ENCODE measurements around the gene ITPR2.
A peak's percentile ranks its signal among the peaks of the same experiment; 100 is the strongest.
"Not testable (repeated sequence)": the region's sequence is repeated elsewhere in the genome, so short reads cannot be mapped to it uniquely, and the experiment has no call there.

The ITPR2 gene

DNA sequence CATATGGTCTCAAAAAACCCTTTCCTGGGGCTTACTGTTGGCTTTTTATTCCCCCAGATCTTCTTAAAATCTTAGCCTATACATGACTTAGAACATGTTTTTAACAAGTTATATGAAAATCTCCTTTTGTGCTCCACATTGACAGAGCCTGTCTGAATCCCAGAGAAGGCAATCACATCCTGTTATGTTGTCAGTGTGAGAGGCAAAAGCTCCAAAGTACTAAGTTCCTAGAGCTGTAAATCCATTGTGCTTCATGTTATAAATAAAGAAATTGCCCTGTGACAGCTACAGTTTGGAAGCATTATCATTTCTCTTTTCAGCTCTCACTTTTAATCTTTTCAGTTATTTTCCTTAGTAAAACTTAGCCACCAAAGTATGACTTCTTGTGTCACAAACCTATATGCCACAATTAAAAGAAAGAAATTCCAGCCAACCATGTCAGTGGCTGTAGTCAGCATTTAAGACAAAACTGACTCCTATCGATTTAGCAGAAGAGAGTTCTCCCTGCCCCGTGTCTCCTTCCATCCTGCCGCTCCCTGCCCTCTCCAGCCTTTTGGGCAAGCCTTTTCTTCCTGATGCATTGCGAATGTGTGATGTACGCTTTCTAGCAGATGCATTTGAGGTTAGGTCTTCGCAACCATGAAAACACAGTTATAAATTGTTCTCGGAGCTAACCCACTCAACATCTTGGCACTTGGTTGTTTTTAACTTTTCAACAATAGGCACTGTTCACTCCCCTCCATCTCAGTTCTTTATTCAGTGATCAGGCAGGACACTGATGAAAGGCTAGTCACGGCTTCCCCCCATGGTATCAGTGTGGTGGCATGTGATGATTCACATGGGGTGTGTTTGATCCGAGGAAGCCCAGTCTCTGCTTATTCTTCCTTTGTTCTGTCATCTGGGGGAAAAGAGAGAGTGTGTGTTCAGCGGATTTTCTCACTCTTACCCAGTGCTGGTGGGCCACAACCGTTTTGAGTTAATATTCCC, 494.1 kb downstream of the ITPR2 start:
- DNase-seq (ENCODE audit: insufficient read length, low spot score): peak; percentile 44
- no peak for TF ChIP-seq POLR2A (IDR thresholded peaks at IDR 0.05; ENCODE audit: low read depth, low read length)
- FAIRE-seq: peak; percentile 85

DNA sequence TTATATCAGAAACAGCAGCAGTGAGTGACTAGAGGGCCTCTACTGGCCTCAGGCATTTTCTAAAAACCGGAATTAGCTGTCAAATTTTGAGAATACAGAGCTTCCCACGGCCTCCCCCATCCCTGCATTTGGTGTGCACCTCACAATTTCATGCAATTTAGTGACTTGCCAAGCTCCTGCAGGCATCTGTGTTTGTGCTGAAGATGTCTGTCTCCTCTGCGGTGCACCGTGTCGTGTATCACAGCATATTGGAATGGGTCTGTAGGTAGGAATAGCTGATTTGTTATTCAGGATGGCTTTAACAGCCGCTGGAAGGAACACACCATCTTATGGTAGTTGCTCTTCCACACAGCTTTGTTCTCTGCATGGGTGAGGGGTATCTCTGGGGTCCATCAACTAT, 497.3 kb downstream of the ITPR2 start:
- FAIRE-seq (no peak), DNase-seq (ENCODE audit: insufficient read length, low spot score) (no peak)
- no peak for TF ChIP-seq POLR2A (IDR thresholded peaks at IDR 0.05; ENCODE audit: low read depth, low read length)

DNA sequence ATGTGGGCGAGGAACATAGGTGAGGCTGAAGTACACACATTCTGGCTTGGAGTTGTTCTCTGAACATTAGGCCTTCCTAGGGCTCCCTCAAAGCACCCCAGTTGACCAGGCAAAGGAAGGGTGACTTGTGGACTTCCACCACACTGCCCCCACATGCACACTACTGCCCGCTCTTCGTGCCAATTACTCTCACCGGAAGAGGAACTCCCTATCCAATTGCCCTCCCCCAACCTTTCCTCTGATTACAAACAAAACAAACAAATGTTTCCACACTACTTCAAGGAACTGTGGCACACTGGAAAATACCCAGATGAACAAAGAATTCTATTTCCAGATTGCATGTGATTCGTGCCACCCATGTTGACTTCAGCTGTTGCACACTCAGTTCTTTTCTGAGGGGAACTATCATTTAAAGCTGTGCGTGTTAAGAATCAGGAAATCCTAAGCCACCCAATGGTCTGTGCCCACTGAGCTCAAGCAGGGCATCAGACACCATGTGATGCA, 498.3 kb downstream of the ITPR2 start:
- DNase-seq (ENCODE audit: insufficient read length, low spot score): no peak
- no peak for FAIRE-seq
- no peak for TF ChIP-seq POLR2A (IDR thresholded peaks at IDR 0.05; ENCODE audit: low read depth, low read length)

- no peak for DNase-seq (ENCODE audit: insufficient read length, low spot score)
- FAIRE-seq: no peak
- no peak for TF ChIP-seq POLR2A (IDR thresholded peaks at IDR 0.05; ENCODE audit: low read depth, low read length)
Measured at GRCh38 chr12:26331960-26332359, 501.0 kb downstream of the ITPR2 start.

GRCh38 chr12:26331136-26331535, 501.9 kb downstream of the ITPR2 start:
- DNase-seq (ENCODE audit: insufficient read length, low spot score): no peak
- no peak for TF ChIP-seq POLR2A (IDR thresholded peaks at IDR 0.05; ENCODE audit: low read depth, low read length)
- FAIRE-seq: no peak

DNA sequence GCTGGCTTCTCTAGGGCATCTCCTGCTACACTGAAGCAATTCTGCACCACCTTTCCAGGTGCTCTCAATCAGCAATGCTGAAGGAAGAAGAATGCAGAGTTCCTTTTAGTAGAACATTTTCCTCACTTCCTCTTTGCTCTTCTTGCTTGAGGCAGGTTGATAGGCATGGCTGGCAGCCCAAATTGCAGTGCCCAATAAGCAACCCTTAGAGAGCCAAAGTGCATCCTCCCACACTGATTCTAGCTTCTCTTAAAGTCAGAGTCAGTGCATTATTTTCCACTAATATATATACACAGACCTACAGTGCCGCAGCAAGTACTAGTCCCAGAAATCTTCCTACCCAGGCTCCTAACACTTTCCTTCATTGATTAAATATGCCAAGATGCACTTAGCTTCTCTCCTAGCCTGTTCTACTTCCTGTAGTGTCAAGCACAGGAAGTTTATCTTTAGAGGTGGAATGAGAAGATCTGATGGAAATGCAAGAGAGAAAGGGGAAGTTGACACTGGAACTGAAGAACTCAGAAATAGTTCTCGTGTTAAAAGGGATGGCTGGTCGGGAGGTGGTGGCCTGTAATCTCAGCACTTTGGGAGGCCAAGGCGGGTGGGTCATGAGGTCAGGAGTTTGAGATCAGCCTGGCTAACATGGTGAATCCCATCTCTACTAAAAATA, 504.9 kb downstream of the ITPR2 start:
- DNase-seq (ENCODE audit: insufficient read length, low spot score): no peak
- no peak for FAIRE-seq
- TF ChIP-seq POLR2A (IDR thresholded peaks at IDR 0.05; ENCODE audit: low read depth, low read length): no peak

- FAIRE-seq (no peak), DNase-seq (ENCODE audit: insufficient read length, low spot score) (no peak)
- TF ChIP-seq POLR2A (IDR thresholded peaks at IDR 0.05; ENCODE audit: low read depth, low read length): no peak
Measured at GRCh38 chr12:26323673-26324072, 509.3 kb downstream of the ITPR2 start.

DNA sequence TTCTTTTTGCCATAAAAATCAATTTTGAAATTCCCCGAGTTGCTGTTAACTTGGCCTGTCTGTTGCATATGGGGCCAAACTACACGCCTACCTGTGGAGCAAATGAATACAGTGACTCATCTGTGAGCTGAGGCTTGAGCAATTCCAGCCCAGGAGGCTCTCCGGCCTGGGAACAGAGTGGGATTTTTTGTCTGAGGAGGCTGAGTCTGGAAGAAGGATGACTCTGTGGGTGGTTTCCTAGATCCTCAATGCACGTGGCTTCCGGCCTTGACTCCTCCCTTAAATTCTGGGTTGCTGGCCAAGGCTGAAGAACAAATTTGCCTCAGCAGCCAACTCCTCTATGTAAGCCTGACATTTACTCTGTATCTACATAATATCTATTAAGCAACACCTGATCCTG, 513.5 kb downstream of the ITPR2 start:
- DNase-seq (ENCODE audit: insufficient read length, low spot score) (peak; percentile 26), FAIRE-seq (no peak)
- no peak for TF ChIP-seq POLR2A (IDR thresholded peaks at IDR 0.05; ENCODE audit: low read depth, low read length)

- peak; percentile 89 for FAIRE-seq
- DNase-seq (ENCODE audit: insufficient read length, low spot score): peak; percentile 49
- TF ChIP-seq POLR2A (IDR thresholded peaks at IDR 0.05; ENCODE audit: low read depth, low read length): no peak
Measured at GRCh38 chr12:26318661-26319068, 514.3 kb downstream of the ITPR2 start.

GRCh38 chr12:26317942-26318575, 514.9 kb downstream of the ITPR2 start:
- no peak for TF ChIP-seq POLR2A (IDR thresholded peaks at IDR 0.05; ENCODE audit: low read depth, low read length)
- FAIRE-seq (peak; percentile 77), DNase-seq (ENCODE audit: insufficient read length, low spot score) (peak; percentile 22)

DNA sequence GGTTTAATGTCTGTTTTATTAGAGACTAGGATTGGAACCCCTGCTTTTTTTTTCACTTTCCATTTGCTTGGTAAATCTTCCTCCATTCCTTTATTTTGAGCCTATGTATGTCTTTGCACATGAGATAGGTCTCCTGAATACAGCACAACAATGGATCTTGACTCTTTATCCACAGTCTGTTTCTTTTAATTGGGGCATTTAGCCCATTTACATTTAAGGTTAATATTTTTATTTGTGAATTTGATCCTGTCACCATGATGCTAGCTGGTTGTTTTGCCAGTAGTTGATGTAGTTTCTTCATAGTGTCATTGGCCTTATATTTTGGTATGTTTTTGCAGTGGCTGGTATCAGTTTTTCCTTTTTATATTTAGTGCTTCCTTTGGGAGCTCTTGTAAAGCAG, 518.9 kb downstream of the ITPR2 start:
- not testable (repeated sequence) for DNase-seq (ENCODE audit: insufficient read length, low spot score); FAIRE-seq

GRCh38 chr12:26310489-26310888, 522.5 kb downstream of the ITPR2 start:
- not testable (repeated sequence) for FAIRE-seq

GRCh38 chr12:26309634-26310033, 523.4 kb downstream of the ITPR2 start:
- DNase-seq (ENCODE audit: insufficient read length, low spot score) (no peak), FAIRE-seq (no peak)
- TF ChIP-seq POLR2A (IDR thresholded peaks at IDR 0.05; ENCODE audit: low read depth, low read length): no peak

More at GRCh38 chr12:26310489-26310888, 522.5 kb downstream of the ITPR2 start:
- DNase-seq (ENCODE audit: insufficient read length, low spot score): not testable (repeated sequence)

DNA sequence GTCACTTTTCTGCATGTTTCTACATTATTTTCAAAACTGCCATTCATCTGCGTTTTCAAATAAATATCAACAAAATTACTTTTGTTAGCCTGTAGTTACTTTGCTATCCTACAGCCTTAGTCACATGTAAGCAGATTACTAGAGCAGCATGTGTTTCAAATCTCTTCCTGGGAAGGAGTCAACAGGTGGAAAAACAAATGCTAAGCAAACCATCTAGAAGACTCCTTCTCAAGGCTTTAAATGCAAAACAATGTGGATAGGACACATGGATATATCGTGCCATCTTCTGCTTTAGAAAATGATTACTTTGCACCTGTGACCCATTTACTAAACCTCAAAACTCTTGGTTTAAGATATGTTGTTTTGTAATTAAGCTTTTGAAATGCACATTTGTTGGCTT, 528.7 kb downstream of the ITPR2 start:
- DNase-seq (ENCODE audit: insufficient read length, low spot score) (no peak), FAIRE-seq (peak; percentile 15)
- TF ChIP-seq POLR2A (IDR thresholded peaks at IDR 0.05; ENCODE audit: low read depth, low read length): no peak
